ENCODE data around the gene CYP4V2.

Gene CYP4V2

DNA sequence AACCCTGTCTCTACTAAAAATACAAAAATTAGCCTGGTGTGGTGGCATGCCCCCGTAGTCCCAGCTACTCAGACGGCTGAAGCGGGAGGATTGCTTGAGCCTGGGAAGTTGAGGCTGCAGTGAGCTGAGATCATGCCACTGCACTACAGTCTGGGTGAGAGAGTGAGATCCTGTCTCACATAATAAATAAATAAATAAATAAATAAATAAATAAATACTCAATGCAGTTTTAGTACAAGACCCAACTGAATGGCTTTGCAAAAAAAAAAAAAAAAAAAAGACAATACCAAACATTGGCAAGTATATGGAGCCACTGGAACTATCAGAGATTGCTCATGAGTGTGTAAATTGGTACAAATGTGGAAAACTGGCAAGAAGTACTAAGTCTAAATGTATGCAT is 3.3 kb upstream of the CYP4V2 start:
- DNase-seq (ENCODE audit: low read depth), result no peak

GRCh38 chr4:186189656-186190055 is 1.7 kb upstream of the CYP4V2 start:
- no peak for DNase-seq (ENCODE audit: low read depth)

- peak; percentile 14 for DNase-seq (ENCODE audit: low read depth)
Observed at GRCh38 chr4:186190581-186191199, 677 bp upstream of the CYP4V2 start.

GRCh38 chr4:186192066-186192612 is 772 bp downstream of the CYP4V2 start:
- peak; percentile 38 for DNase-seq (ENCODE audit: low read depth)

DNA sequence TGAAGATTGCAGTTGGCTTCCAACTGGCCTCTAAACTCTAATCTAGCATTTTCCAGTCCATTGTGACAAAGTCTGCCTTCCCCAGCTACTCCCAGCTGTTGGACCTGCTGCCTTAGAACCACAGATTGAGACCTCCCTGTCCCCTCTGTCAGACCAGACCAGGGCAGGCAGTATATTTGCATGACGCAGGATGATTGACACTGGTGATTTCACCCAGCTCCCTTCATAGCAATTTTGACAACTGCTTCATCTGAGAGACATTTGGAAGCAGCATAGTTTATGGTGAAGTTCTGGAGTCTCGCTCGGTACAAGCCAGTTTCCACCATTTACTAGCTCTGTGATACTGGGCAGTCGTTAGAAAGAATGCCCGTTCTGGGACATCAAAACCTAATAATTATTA is 2.5 kb downstream of the CYP4V2 start:
- no peak for DNase-seq (ENCODE audit: low read depth)

- DNase-seq (ENCODE audit: low read depth), result no peak
Observed at GRCh38 chr4:186196063-186196462, 4.7 kb downstream of the CYP4V2 start.

DNA sequence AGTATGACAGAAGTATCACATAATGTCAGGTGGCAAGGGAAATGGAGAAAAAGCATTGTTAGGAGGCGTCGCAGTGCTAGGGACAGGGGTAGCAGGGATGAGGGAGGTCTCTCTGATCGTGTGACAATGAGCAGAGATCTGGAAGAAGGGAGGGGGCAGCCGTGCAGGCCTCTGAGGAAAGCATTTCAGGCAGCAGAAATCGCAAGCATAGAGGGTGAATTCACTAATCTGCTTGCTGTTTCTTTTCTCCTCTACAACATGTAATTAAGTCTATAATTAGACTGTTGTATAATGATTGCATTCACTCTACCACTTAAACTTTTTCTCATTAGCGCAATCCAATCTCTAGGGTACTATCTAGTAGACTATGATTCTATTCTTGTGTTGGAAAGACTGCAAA is 9.1 kb downstream of the CYP4V2 start:
- no peak for DNase-seq (ENCODE audit: low read depth)

- no peak for DNase-seq (ENCODE audit: low read depth)
Observed at GRCh38 chr4:186201010-186201409, 9.6 kb downstream of the CYP4V2 start.

DNA sequence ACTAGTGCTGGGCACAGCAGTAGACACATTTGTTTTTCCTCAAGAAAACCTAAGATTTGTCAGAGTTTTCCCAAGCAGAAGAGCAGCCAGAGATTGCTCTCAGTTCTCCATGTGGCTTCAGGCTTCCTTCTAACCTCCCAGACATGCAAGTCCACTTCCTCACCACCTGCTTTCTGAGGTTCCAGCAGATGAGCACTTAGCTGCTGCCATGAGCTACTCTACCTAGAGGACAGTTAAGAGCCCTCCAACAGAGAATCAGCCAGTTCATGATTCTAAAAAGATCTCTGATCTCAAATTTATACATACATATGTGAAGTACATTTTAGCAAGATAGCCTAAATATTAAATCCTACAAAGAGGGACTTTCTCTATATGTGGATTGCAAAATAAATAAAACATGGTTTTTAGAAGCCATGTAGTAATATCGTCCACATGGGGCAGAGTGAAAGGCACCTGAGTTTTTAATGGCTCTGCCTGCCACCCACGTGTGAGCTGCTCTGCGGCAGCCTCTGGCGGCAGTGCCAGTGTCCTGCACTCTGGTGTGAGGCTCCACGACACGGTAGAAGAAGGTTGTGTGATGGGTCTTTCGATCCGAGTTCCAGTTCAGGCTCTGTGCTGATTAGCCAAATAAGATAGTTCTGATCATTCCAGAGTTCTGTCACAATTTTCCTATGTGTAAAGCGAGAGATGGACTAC is 10.3 kb downstream of the CYP4V2 start:
- peak; percentile 45 for DNase-seq (ENCODE audit: low read depth)

DNA sequence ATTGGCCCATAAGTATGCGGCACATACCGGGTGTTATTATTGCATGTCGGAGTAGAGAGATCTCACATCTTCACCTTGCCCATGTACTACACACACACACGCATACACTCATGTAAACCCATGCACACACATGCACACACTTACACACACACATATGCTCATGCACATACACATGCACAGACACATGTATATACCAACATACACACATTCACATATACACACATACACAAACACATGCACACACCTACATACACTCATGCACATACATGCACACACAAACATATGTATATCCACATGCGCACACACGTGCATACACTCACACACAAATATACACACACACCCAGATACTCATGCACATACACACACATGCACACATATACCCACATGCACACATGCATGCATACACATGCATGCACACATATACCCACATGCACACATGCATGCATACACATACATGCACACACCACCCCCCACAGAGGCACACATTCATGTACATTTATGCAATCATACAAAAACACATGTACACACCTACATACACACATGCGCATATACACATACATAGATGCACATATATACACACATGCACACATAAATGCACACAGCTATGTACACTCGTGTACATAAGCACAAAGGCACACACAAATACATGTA is 11.2 kb downstream of the CYP4V2 start:
- DNase-seq (ENCODE audit: low read depth), result no peak

DNA sequence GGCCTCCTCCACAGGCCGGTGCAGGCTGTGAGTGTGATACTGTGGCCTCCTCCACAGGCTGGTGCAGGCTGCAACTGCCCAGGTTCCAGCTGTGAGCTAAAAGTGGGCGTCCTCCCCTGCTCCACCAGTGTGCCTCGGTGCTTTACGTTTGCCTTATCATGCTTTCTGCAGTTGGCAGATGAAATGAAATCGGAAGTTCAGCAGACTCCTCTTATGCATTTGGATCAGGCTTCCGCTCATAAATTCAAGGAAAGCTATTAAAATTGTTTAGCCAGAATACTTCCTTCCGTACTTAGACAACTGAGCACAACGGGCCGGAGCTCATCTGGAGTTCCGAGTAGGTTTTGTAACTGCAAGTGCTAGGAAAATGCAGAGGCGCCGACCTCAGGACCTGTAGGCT is 12.0 kb downstream of the CYP4V2 start:
- peak; percentile 3 for DNase-seq (ENCODE audit: low read depth)

GRCh38 chr4:186204103-186204559 is 12.8 kb downstream of the CYP4V2 start:
- DNase-seq (ENCODE audit: low read depth), result peak; percentile 74

GRCh38 chr4:186204686-186205085 is 13.3 kb downstream of the CYP4V2 start:
- DNase-seq (ENCODE audit: low read depth), result no peak

- no peak for DNase-seq (ENCODE audit: low read depth)
Observed at GRCh38 chr4:186205156-186205555, 13.8 kb downstream of the CYP4V2 start.

DNA sequence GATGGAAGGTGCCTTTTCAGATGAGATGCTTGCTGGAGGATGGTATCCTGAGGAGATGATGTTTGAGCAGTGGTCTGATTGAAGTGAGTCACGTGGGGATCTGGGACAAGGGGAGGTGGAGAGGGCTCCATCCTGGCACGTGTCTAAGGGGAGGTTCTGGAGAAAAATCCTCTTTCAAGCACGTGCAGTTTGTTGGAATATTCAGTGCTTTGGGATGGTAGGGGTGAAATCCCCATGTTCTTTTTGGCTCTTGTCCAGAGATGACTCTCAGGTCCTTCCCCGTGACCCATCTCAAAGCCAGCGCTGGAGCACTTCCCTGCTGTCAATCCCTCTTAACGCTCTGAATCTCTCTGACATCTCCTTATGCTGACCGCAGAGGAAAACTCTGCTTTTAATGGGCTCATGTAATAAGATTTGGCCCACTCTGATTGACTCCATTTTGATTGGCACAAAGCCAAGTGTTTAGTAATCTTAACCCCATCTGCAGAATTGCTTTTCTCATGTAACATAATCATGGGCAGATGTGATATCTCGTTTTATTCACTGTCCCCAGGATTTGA is 25.2 kb downstream of the CYP4V2 start:
- DNase-seq (ENCODE audit: low read depth), result no peak

- DNase-seq (ENCODE audit: low read depth), result no peak
Observed at GRCh38 chr4:186217733-186218293, 26.4 kb downstream of the CYP4V2 start.

DNA sequence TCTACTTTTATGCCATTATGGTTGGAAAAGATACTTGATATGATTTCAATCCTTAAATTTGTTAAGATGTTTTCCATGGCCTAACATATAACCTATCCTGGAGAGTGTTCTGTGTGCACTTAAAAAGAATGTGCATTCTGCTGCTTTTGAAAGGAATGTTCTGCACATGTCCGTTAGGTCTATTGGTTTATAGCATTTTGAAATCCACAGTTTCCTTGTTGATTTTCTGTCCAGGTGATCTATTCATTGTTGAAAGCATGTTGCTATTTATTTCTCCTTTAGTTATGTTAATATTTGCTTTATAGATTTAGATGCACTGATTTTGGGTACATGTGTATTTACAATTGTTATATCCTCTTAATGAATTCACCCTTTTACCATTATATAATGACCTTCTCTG is 30.3 kb downstream of the CYP4V2 start:
- no peak for DNase-seq (ENCODE audit: low read depth)

DNA sequence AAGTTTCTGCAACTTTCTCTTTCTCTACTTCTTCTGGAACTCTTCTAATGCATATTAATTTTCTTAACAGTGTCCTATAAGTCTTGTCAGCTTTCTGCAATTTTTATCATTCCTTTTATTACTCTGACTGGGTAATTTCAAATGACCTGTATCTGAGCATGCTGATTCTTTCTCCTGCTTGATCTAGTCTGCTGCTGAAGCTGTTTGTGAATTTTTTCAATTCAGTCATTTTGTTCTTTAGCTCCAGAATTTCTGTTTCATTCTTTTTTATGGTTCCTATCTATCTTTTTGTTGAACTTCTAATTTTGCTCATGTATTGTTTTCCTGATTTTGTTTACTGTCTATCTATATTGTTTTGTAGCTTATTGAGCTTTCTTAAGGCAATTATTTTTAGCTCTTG is 34.5 kb downstream of the CYP4V2 start:
- no peak for DNase-seq (ENCODE audit: low read depth)

DNA sequence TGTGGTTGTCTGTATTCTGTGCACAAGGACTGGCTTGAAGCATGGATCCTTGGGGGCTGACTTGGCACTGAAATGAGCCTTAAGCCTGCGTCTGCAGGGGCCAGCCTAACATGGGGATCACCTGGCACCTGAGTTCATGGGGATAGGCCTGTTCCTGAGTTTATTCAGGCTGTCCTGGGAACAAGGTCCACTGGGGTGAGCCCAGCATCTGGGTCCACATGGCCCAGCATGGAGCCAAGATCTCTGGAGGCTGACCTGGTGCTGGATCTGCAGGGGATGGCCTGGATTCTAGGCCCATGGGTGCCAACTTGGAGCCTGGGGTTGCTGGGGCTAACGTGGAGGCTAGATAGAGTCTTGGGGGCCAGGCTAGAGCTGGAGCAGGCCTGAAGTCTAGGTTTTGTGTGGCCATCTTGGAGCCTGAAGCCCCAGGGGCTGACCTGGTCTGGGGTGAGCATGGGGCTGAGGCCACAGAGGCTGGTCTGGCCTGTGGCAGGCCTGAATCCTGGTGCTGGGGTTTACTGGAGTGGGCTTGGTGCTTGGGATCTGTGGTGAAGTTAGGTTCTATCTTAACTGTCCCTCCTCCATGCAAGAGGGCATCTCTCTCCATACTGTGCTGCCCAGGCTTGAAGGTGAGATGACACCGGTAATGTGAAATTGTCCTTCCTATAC is 35.3 kb downstream of the CYP4V2 start:
- DNase-seq (ENCODE audit: low read depth), result no peak

DNA sequence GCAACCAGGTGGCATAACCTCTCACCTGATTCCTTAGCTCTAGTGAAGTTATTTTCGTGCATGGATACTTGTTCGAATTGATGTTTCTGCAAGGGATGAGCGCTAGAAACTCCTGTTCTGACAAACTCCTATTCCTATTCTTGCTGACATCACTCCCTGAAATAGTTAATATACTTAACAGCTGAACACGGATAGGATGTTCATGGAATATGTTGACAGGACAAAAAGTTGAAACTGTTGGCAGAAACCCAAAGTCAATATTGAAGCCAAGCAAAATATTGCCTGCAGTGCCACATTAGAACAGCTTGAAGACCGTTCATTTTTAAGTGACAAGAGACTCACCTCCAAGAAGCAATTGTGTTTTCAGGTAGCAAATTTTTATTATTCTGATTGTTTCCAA is 35.9 kb downstream of the CYP4V2 start, which contains the start of gene KLKB1:
TSS of gene KLKB1 (plus strand) at position 287 of the 400 bp plus-strand sequence. CDS start 689 bp downstream, outside the sequence.
- no peak for DNase-seq (ENCODE audit: low read depth)

- DNase-seq (ENCODE audit: low read depth), result no peak
Observed at GRCh38 chr4:186227744-186228513, 36.6 kb downstream of the CYP4V2 start.

All from amniotic epithelial cell (primary cell).